Neural cell (in vitro differentiated cells): ENCODE data around the gene ANKRD36B.
"Not testable (repeated sequence)": the region's sequence is repeated elsewhere in the genome, so short reads cannot be mapped to it uniquely, and the experiment has no call there.

ENCODE experiments used
- EP300 ChIP-seq: fragments of 450-650 bp; conservative IDR thresholded peaks from 2 replicates; pipeline ENCODE4 v1.6.1; 2014; ENCODE audit warnings: antibody characterized with exemption, mild to moderate bottlenecking, moderate library complexity; ENCODE audit not compliant: poor library complexity, severe bottlenecking
- EZH2 ChIP-seq: fragments of 200-600, 300-800 bp; shearing (Covaris generic), sonication (generic); IDR thresholded peaks from 2 replicates; pipeline ENCODE4 v1.6.1; 2014; ENCODE audit warnings: antibody characterized with exemption, low read length, borderline replicate concordance, mild to moderate bottlenecking; ENCODE audit not compliant: insufficient read depth, poor library complexity, severe bottlenecking
- MXI1 ChIP-seq: fragments of 450-650 bp; conservative IDR thresholded peaks from 2 replicates; pipeline ENCODE4 v1.6.1; 2014; ENCODE audit warnings: antibody characterized with exemption, mild to moderate bottlenecking; ENCODE audit not compliant: poor library complexity, severe bottlenecking
- SMC3 ChIP-seq: fragments of 450-650 bp; conservative IDR thresholded peaks from 2 replicates; pipeline ENCODE4 v1.6.1; 2014; ENCODE audit warnings: antibody characterized with exemption, mild to moderate bottlenecking, moderate library complexity; ENCODE audit not compliant: poor library complexity
- TAF1 ChIP-seq: IDR thresholded peaks from 2 replicates; pipeline ENCODE4 v1.6.1; 2012; ENCODE audit warnings: low read depth
- TF ChIP-seq, protein P1 (sequence below): fragments of 450-650 bp; IDR thresholded peaks from 2 replicates; pipeline ENCODE4 v1.5.1; 2014; ENCODE audit warnings: antibody characterized with exemption, mild to moderate bottlenecking, moderate library complexity; ENCODE audit not compliant: poor library complexity, severe bottlenecking
- TF ChIP-seq, protein P2 (sequence below): IDR thresholded peaks from 2 replicates; pipeline ENCODE4 v1.6.1; 2012; ENCODE audit warnings: borderline replicate concordance

DNA sequence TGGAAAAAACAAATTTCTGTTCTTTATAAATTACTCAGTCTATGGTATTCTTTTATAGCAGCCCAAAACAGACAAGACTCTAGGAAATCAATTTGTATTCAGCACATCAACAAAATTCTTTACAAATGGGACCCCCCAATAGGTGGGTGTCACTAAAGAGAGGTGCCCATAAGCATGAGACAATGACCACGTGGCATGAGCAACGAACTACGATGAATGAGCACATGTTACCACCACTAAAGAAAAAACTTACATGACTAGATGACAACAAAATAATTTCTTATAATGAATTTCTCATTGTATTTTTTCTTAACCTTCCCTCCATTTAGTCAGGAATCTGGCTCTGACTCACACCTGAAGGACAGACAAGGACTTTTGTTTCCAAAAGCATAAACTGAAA is 3.8 kb upstream of the ANKRD36B start:
- TF ChIP-seq, protein P1, sequence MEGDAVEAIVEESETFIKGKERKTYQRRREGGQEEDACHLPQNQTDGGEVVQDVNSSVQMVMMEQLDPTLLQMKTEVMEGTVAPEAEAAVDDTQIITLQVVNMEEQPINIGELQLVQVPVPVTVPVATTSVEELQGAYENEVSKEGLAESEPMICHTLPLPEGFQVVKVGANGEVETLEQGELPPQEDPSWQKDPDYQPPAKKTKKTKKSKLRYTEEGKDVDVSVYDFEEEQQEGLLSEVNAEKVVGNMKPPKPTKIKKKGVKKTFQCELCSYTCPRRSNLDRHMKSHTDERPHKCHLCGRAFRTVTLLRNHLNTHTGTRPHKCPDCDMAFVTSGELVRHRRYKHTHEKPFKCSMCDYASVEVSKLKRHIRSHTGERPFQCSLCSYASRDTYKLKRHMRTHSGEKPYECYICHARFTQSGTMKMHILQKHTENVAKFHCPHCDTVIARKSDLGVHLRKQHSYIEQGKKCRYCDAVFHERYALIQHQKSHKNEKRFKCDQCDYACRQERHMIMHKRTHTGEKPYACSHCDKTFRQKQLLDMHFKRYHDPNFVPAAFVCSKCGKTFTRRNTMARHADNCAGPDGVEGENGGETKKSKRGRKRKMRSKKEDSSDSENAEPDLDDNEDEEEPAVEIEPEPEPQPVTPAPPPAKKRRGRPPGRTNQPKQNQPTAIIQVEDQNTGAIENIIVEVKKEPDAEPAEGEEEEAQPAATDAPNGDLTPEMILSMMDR = not testable (repeated sequence)
- TF ChIP-seq EP300, MXI1, SMC3, TAF1, EZH2: not testable (repeated sequence)
- TF ChIP-seq, protein P2, sequence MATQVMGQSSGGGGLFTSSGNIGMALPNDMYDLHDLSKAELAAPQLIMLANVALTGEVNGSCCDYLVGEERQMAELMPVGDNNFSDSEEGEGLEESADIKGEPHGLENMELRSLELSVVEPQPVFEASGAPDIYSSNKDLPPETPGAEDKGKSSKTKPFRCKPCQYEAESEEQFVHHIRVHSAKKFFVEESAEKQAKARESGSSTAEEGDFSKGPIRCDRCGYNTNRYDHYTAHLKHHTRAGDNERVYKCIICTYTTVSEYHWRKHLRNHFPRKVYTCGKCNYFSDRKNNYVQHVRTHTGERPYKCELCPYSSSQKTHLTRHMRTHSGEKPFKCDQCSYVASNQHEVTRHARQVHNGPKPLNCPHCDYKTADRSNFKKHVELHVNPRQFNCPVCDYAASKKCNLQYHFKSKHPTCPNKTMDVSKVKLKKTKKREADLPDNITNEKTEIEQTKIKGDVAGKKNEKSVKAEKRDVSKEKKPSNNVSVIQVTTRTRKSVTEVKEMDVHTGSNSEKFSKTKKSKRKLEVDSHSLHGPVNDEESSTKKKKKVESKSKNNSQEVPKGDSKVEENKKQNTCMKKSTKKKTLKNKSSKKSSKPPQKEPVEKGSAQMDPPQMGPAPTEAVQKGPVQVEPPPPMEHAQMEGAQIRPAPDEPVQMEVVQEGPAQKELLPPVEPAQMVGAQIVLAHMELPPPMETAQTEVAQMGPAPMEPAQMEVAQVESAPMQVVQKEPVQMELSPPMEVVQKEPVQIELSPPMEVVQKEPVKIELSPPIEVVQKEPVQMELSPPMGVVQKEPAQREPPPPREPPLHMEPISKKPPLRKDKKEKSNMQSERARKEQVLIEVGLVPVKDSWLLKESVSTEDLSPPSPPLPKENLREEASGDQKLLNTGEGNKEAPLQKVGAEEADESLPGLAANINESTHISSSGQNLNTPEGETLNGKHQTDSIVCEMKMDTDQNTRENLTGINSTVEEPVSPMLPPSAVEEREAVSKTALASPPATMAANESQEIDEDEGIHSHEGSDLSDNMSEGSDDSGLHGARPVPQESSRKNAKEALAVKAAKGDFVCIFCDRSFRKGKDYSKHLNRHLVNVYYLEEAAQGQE = not testable (repeated sequence)
